HL-60 (cell line): ENCODE measurements around the gene UBE2R2.

Experiments
- DNase-seq, 2 experiments: peaks; one replicate each; pipeline ENCODE4 v3.0.0-alpha.2; 2010 to 2020; ENCODE audit warnings: low read depth in 1 of 2, low spot score in 1 of 2
- H3K27ac ChIP-seq: fragments of 250-450 bp; sonication (Bioruptor Pico); replicated peaks from 2 replicates; pipeline ENCODE4 v1.5.1; 2020; ENCODE audit warnings: mild to moderate bottlenecking, moderate library complexity
- H3K27me3 ChIP-seq: fragments of 250-450 bp; sonication (Bioruptor Pico); 2 replicates; pipeline ENCODE4 v1.5.1; 2021; ENCODE audit warnings: mild to moderate bottlenecking, moderate library complexity; ENCODE audit not compliant: insufficient read depth, poor library complexity, severe bottlenecking
- H3K4me3 ChIP-seq: replicated peaks from 2 replicates; pipeline ENCODE4 v1.5.1; 2011; ENCODE audit warnings: mild to moderate bottlenecking, control low read depth, low read length; ENCODE audit not compliant: insufficient read depth
- GABPA ChIP-seq: IDR thresholded peaks from 2 replicates; pipeline ENCODE4 v1.6.1; 2012; ENCODE audit warnings: low read depth
- POLR2AphosphoS5 ChIP-seq: IDR thresholded peaks from 2 replicates; pipeline ENCODE4 v1.6.1; 2012; ENCODE audit warnings: low read depth
- SPI1 ChIP-seq: IDR thresholded peaks from 2 replicates; pipeline ENCODE4 v1.6.1; 2012; ENCODE audit warnings: low read depth, mild to moderate bottlenecking, borderline replicate concordance
- TF ChIP-seq, protein P1 (sequence below): IDR thresholded peaks from one replicate; pipeline ENCODE4 v1.5.1; 2011; ENCODE audit warnings: low read length, control low read depth, inconsistent platforms; ENCODE audit not compliant: insufficient read depth
- TF ChIP-seq, protein P2 (sequence below): IDR thresholded peaks from 2 replicates; pipeline ENCODE4 v1.6.1; 2012; ENCODE audit warnings: low read depth; ENCODE audit not compliant: insufficient replicate concordance

UBE2R2 gene

GRCh38 chr9:33878691-33879366 lies 61.9 kb downstream of the UBE2R2 start:
- H3K27ac ChIP-seq = no peak overlapping the region
- H3K4me3 ChIP-seq = no peak overlapping the region
- no peak for TF ChIP-seq SPI1
- TF ChIP-seq, protein P1, sequence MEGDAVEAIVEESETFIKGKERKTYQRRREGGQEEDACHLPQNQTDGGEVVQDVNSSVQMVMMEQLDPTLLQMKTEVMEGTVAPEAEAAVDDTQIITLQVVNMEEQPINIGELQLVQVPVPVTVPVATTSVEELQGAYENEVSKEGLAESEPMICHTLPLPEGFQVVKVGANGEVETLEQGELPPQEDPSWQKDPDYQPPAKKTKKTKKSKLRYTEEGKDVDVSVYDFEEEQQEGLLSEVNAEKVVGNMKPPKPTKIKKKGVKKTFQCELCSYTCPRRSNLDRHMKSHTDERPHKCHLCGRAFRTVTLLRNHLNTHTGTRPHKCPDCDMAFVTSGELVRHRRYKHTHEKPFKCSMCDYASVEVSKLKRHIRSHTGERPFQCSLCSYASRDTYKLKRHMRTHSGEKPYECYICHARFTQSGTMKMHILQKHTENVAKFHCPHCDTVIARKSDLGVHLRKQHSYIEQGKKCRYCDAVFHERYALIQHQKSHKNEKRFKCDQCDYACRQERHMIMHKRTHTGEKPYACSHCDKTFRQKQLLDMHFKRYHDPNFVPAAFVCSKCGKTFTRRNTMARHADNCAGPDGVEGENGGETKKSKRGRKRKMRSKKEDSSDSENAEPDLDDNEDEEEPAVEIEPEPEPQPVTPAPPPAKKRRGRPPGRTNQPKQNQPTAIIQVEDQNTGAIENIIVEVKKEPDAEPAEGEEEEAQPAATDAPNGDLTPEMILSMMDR = no peak
- TF ChIP-seq, protein P2, sequence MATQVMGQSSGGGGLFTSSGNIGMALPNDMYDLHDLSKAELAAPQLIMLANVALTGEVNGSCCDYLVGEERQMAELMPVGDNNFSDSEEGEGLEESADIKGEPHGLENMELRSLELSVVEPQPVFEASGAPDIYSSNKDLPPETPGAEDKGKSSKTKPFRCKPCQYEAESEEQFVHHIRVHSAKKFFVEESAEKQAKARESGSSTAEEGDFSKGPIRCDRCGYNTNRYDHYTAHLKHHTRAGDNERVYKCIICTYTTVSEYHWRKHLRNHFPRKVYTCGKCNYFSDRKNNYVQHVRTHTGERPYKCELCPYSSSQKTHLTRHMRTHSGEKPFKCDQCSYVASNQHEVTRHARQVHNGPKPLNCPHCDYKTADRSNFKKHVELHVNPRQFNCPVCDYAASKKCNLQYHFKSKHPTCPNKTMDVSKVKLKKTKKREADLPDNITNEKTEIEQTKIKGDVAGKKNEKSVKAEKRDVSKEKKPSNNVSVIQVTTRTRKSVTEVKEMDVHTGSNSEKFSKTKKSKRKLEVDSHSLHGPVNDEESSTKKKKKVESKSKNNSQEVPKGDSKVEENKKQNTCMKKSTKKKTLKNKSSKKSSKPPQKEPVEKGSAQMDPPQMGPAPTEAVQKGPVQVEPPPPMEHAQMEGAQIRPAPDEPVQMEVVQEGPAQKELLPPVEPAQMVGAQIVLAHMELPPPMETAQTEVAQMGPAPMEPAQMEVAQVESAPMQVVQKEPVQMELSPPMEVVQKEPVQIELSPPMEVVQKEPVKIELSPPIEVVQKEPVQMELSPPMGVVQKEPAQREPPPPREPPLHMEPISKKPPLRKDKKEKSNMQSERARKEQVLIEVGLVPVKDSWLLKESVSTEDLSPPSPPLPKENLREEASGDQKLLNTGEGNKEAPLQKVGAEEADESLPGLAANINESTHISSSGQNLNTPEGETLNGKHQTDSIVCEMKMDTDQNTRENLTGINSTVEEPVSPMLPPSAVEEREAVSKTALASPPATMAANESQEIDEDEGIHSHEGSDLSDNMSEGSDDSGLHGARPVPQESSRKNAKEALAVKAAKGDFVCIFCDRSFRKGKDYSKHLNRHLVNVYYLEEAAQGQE = no peak
- no peak for TF ChIP-seq GABPA
- TF ChIP-seq POLR2AphosphoS5 = no peak
- H3K27me3 ChIP-seq = no peaks in the 10 kb centered on the region
- DNase-seq = no peak

- no peak for DNase-seq
- Histone ChIP-seq H3K4me3 (no peak overlapping the region), H3K27ac (no peak overlapping the region), H3K27me3 (no peaks in the 10 kb centered on the region)
- TF ChIP-seq POLR2AphosphoS5 = no peak
- TF ChIP-seq, protein P1 = no peak
- TF ChIP-seq SPI1 = no peak
- TF ChIP-seq, protein P2 = no peak
- TF ChIP-seq GABPA = no peak
Observed at GRCh38 chr9:33880211-33881089, 63.5 kb downstream of the UBE2R2 start.

DNA sequence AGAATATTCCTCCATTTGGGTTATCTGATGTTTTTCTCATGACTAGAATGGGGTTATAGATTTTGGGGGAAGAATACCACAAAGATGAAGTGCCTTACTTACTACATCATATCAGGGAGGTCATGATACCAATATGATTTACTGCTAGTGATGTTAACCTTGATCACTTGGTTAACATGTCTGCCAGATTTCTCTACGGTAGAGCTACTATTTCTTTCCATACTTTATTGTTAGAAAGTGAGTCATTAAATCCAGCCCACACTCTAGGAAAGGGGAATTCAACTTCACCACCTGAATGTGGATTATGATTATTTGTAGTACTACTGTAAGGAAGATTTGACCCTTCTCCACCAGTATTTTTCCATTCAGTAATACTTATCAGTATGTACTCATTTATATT lies 64.7 kb downstream of the UBE2R2 start:
- no peaks in the 10 kb centered on the region for H3K27me3 ChIP-seq
- no peak overlapping the region for H3K27ac ChIP-seq
- TF ChIP-seq, protein P2 = no peak
- TF ChIP-seq GABPA = no peak
- TF ChIP-seq, protein P1 = no peak
- no peak for TF ChIP-seq POLR2AphosphoS5
- TF ChIP-seq SPI1 = no peak
- H3K4me3 ChIP-seq = no peak overlapping the region
- no peak for DNase-seq
